PFSK-1 (cell line): ENCODE measurements around the gene JUND.

Source experiments
- FOXP2 ChIP-seq: optimal IDR thresholded peaks from 2 replicates; pipeline ENCODE3; 2011; ENCODE audit warnings: borderline replicate concordance, control low read depth, inconsistent platforms; ENCODE audit not compliant: insufficient read depth; ENCODE audit errors: extremely low read length, extremely low read depth
- POLR2AphosphoS5 ChIP-seq: IDR thresholded peaks from 2 replicates; pipeline ENCODE4 v1.6.1; 2012; ENCODE audit warnings: low read depth, mild to moderate bottlenecking, control low read depth, low read length, moderate library complexity
- REST ChIP-seq, 2 experiments: IDR thresholded peaks; 2 replicates each; pipeline versions ENCODE4 v1.6.1 to v1.8.0; 2011 to 2012; ENCODE audit warnings: low read depth in 2 of 2, low read length in 2 of 2, control low read depth in 1 of 2, inconsistent platforms in 1 of 2, mild to moderate bottlenecking in 1 of 2, moderate library complexity in 1 of 2; ENCODE audit not compliant: insufficient read depth in 1 of 2
- SIN3A ChIP-seq: IDR thresholded peaks from 2 replicates; pipeline ENCODE4 v1.6.1; 2012; ENCODE audit warnings: mild to moderate bottlenecking, low read length, moderate library complexity, borderline replicate concordance; ENCODE audit not compliant: insufficient read depth
- TAF1 ChIP-seq: IDR thresholded peaks from 2 replicates; pipeline ENCODE4 v1.6.1; 2012; ENCODE audit warnings: low read length, control low read depth, borderline replicate concordance; ENCODE audit not compliant: insufficient read depth

DNA sequence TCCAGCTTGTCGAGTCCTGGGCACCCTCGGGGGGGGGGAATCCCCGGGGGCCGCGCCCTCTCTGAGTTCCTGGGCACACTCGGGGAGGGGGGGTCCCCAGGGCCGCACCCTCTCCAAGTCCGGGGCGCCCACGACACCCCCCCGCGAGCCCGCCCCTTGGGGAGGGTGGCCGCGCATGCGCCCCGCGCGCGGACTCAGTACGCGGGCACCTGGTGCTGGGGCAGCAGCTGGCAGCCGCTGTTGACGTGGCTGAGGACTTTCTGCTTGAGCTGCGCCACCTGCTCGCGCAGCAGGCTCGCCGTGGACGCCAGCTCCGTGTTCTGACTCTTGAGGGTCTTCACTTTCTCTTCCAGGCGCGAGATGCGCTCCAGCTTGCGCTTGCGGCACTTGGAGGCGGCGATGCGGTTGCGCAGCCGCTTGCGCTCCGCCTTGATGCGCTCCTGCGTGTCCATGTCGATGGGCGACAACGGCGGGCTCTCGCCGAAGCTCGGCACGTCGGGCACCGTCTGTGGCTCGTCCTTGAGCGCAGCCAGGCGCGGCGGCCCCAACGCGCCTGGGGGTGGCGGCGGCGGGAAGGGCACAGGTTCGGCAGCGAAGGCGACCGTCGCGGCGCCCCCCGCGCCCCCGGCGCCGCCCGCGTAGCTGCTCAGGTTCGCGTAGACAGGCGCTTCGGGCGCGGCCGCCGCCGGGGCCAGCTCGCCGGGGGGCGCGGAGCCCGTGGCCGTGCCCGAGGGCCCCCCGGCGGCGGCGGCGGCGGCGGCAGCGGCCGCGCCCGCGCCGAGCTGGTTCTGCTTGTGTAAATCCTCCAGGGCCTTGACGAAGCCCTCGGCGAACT lies 958 bp downstream of the JUND start:
- TF ChIP-seq TAF1 (no peak), FOXP2 (peak; percentile 30), POLR2AphosphoS5 (no peak; the same call in 1 of the 2 replicates), SIN3A (no peak), REST (IDR thresholded peaks at IDR 0.05; ENCODE audit: insufficient read depth in 1 of 2, low read depth in 2 of 2, low read length in 2 of 2) (no peak)
